ENCODE results near the gene PGLYRP1.

DNA sequence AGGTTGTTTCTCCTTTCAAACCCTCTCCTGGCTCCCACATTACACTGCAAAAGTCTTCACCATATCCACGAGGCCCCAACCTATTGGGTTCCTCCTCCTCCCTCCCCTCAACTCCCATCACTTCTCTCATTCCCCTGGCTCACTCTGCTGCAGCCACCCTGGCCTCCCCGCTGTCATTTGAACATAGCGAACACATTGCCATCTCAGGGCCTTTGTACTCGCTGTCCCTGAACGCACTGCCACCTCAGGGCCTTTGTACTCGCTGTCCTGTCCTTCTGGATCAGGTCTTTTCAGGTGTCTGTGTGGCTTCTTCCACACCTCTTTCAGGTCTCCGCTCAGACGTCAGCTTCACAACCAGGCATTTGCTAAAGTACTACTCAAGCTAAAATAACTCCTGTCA, 25.9 kb downstream of the PGLYRP1 start:
- TF ChIP-seq POLR2A (IDR thresholded peaks at IDR 0.05): no peak
- TF ChIP-seq, protein P1, sequence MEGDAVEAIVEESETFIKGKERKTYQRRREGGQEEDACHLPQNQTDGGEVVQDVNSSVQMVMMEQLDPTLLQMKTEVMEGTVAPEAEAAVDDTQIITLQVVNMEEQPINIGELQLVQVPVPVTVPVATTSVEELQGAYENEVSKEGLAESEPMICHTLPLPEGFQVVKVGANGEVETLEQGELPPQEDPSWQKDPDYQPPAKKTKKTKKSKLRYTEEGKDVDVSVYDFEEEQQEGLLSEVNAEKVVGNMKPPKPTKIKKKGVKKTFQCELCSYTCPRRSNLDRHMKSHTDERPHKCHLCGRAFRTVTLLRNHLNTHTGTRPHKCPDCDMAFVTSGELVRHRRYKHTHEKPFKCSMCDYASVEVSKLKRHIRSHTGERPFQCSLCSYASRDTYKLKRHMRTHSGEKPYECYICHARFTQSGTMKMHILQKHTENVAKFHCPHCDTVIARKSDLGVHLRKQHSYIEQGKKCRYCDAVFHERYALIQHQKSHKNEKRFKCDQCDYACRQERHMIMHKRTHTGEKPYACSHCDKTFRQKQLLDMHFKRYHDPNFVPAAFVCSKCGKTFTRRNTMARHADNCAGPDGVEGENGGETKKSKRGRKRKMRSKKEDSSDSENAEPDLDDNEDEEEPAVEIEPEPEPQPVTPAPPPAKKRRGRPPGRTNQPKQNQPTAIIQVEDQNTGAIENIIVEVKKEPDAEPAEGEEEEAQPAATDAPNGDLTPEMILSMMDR (IDR thresholded peaks at IDR 0.05): no peak
- no peak for TF ChIP-seq POLR2AphosphoS5 (IDR thresholded peaks at IDR 0.05)
